H1 (cell line): ENCODE measurements around the gene MGLL. TPM values are rescaled to one million over a fixed set of nuclear protein-coding genes. Genes with fewer than 3 reads are reported as not detected.

Experiments
- CHD2 ChIP-seq: IDR thresholded peaks from 2 replicates; pipeline ENCODE4 v1.6.1; 2012; ENCODE audit warnings: low read length, improper control_type of control experiment
- CHD7 ChIP-seq: fragments of 300-600 bp; sonication (generic); IDR thresholded peaks from 2 replicates; pipeline ENCODE4 v1.7.1; 2012; ENCODE audit warnings: low read length, moderate library complexity, mild to moderate bottlenecking, inconsistent platforms; ENCODE audit not compliant: insufficient replicate concordance
- CTCF ChIP-seq, 3 experiments: IDR thresholded peaks; 1 replicate in 2 of 3; 2 replicates in 1 of 3; pipeline versions ENCODE4 v1.5.1 to v1.6.1; 2011; ENCODE audit warnings: low read length in 3 of 3, mild to moderate bottlenecking in 3 of 3, inconsistent platforms in 2 of 3, low read depth in 1 of 3, moderate library complexity in 1 of 3; ENCODE audit not compliant: insufficient read depth in 1 of 3; ENCODE audit errors: control extremely low read depth in 1 of 3
- NANOG ChIP-seq: IDR thresholded peaks from 2 replicates; pipeline ENCODE4 v1.6.1; 2011; ENCODE audit warnings: low read length, low read depth, mild to moderate bottlenecking, inconsistent platforms; ENCODE audit not compliant: insufficient read depth, poor library complexity, severe bottlenecking
- POLR2A ChIP-seq, 2 experiments: IDR thresholded peaks; 1 replicate in 1 of 2; 2 replicates in 1 of 2; pipeline ENCODE4 v1.6.1; 2011; ENCODE audit warnings: low read depth in 2 of 2, low read length in 2 of 2, mild to moderate bottlenecking in 2 of 2; ENCODE audit errors: control extremely low read depth in 1 of 2
- SIX5 ChIP-seq: IDR thresholded peaks from 2 replicates; pipeline ENCODE4 v1.6.1; 2011; ENCODE audit warnings: mild to moderate bottlenecking, low read depth, low read length
- SP1 ChIP-seq: IDR thresholded peaks from 2 replicates; pipeline ENCODE4 v1.6.1; 2011; ENCODE audit warnings: low read depth, low read length
- polyA plus RNA-seq, 7 experiments: library from polyadenylated mRNA; depleted of rRNA in 3 of 7; stranded (reverse) in 5 of 7; unstranded in 2 of 7; fragments of >200 nt in 5 of 7; fragments of 200-250 nt in 2 of 7; gene quantifications; 1 replicate in 5 of 7; 2 replicates in 1 of 7; 4 replicates in 1 of 7; pipeline versions ENCODE4 v1.2.1 to v1.2.3, GENCODE V29; 2011 to 2013; ENCODE audit warnings: missing spikeins in 2 of 7, mixed read lengths in 2 of 7
- total RNA-seq: library from RNA; stranded (reverse); fragmentation: NEBNext Ultra II Directional; extraction: Animal tissue kit (Norgen Biotek cat#: 25700); gene quantifications from 2 replicates; pipeline ENCODE4 v1.2.1, GENCODE V29; 2021

Gene MGLL
- total and polyA plus RNA-seq, 2 of the 8 experiments (the other 6 are each of a cell fraction or from before 2014, with no cell fraction given) = 0.05 to 0.34 TPM

- TF ChIP-seq CHD7 (no peak), NANOG (no peak), SP1 (no peak), CTCF (IDR thresholded peaks at IDR 0.05; ENCODE audit: control extremely low read depth in 1 of 3, insufficient read depth in 1 of 3, low read depth in 1 of 3, low read length in 3 of 3) (no peak), SIX5 (no peak), CHD2 (no peak), POLR2A (IDR thresholded peaks at IDR 0.05; ENCODE audit: control extremely low read depth in 1 of 2, low read depth in 2 of 2, low read length in 2 of 2) (no peak)
Observed at GRCh38 chr3:127796045-127796830, 26.1 kb downstream of the MGLL start (continued).
